RPMI8226 (cell line): ENCODE data around the gene EXT2.

Experiments used
- DNase-seq: peaks from one replicate; pipeline ENCODE4 v3.0.0-alpha.2; 2015

EXT2 gene

DNA sequence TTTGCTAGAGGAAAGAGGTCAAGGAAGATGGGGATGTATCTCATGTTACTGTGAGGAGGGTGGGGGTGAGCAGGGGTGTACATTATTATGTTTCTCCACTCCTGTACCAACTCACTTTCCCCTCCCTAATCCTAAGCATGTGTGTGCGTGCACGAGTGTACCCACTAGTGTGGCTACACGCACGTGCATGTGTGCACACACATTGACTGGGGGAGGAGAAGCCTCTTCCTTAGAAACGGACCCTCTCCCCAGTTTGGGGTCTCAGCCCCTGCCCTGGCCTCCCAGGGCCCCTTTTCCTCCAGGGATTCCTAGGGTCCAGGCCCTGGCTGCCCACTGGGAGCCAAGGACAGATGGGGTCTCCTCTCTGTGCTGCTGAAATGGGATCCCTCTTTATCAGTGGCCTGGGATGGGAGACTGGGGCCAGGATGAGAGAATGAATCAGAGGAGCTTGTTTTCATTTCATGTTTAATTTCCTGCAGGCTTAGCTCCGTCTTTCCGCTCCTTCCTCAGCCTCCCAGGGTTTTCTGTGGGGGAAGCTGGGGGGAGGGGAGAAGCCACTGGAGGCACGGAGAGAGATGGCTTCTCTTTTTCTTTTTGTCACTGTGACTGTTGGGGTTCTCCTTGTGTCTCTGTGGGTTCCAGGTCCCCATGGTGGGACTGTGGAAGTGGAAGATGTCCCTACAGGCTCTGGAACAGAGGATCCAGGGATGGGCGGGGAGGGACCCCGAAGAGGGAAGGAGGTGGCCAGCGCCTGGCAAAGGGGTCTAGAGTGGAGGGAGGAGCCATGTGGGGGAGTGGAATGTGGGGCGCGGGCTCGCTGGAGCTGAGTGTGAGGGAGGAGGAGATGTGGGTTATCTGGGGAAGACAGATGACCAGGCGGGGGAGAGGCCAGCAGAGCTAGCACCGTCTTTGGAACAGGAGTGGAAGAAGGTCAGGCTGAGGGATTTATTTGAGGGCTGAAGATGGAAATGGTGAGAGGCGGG lies 174.2 kb downstream of the EXT2 start:
- DNase-seq: no peak

DNA sequence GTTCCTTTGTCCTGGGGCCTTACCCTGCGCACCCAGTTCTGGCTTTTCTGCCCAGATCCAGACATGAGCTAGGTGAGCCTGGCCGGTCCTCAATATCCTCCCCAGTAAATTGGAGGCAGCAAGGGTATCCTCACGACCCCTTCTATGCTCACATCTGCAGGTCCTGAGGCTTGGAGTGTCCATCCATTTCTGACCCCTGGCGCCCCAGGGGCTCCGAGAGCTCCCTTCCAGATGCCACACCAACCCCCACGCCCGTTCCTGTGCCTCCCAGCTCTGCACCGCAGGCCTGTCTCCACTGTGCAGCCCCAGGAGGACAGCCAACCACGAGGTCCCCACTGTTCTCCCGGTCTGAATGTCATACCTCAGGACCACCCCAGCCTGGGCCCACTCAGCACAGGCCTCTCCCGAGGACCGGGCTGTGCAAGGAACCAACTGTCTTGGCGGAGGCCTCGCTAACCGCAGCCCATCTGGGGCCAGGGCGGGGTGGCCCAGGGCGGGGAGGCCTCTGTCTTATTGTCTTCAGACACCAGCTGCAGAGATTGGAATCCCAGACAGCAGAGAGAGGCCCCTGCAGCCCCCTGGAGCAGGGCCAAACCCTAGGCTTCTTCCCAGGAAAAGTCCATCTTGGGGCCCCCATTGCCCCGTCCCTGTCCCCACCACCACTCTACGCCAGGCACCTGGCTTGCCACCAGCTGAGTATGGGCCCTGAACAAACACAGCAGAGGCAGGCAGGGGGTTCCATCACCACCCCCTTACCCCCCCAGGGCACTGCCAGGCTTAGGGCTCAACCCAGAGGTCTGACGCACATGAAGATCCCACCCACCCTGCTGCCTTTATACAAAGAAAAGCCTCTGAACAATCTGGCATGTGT lies 175.2 kb downstream of the EXT2 start:
- DNase-seq: peak; percentile 33

DNA sequence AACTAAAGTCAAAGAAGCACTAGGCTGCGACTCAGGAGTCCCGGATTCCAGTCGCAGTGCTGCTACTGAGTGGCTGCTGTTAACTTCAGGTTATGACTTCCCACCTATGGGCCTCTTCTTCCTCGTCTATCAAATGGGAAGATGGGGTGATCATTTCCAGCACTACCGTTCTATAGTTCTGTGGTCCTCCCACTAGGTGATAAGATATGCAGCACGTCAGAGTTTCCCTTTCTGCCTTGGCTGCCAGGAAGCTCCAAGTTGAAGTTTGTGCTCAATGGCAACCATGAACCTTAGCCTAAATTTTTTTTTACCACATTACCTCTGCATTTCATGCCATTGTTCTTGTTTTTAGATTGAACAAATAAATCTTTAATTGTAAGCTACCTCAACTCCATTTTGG lies 175.8 kb downstream of the EXT2 start:
- no peak for DNase-seq

DNA sequence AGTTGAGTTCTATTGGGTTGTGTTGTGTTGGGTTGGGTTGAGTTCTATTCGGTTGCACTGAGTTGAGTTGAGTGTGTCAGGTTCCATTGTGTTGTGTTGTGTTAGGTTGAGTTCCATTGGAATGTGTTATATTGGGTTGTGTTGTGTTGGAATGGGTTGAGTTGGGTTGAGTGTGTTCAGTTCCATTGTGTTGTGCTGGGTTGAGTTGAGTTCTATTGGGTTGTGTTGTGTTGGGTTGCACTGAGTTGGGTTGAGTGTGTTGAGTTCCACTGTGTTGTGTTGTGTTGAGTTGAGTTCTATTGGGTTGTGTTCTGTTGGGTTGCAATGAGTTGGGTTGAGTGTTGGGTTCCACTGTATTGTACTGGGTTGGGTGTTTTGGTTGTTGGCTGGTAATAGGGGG lies 178.9 kb downstream of the EXT2 start:
- no peak for DNase-seq

DNA sequence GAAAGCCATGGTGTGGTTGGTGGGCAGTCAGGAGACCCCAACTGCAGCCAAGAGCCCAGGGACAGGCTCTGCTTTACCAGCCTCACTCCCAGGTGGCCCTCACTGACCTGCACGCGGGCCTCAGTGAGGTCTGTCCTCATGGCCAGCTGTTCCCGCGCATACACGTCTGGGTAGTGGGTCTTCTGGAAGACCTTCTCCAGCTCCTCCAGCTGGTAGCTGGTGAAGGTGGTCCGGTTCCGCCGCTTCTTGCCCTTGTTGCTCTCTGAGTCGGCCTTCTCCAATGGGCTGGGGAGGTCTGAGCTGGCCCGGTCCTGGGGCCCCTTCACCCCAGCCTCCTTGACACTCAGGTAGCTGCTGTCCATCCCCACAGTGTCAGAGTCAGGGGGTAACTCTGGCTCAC lies 179.8 kb downstream of the EXT2 start:
- DNase-seq: no peak

DNA sequence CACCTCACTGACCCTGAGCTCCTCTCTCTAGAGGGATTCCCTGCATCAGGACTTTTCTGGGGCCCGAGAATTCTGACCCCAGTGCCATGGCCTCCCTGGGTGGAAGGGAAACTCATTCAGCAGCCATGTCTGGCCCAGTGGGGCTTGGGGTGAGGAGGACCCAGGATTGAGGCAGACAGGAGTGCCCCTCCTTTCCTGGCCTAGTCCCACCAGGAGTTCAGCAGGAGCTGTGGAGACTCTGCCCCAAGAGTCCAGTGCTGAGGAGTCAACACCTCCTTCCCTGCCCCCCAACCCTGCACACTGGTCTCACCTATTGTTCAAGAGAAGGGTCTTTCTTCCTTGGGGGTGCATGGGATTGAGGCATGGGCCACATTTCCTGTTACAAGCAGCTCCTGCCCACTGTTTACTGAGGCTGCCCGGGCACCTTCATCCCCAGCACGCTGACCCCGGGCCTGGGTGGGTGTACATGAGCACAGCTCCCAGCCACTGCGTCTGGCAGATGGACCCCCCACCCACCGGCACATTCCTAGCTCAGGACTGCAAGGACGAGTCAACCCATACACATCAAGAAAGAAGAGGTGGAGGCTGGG lies 180.6 kb downstream of the EXT2 start:
- no peak for DNase-seq

DNA sequence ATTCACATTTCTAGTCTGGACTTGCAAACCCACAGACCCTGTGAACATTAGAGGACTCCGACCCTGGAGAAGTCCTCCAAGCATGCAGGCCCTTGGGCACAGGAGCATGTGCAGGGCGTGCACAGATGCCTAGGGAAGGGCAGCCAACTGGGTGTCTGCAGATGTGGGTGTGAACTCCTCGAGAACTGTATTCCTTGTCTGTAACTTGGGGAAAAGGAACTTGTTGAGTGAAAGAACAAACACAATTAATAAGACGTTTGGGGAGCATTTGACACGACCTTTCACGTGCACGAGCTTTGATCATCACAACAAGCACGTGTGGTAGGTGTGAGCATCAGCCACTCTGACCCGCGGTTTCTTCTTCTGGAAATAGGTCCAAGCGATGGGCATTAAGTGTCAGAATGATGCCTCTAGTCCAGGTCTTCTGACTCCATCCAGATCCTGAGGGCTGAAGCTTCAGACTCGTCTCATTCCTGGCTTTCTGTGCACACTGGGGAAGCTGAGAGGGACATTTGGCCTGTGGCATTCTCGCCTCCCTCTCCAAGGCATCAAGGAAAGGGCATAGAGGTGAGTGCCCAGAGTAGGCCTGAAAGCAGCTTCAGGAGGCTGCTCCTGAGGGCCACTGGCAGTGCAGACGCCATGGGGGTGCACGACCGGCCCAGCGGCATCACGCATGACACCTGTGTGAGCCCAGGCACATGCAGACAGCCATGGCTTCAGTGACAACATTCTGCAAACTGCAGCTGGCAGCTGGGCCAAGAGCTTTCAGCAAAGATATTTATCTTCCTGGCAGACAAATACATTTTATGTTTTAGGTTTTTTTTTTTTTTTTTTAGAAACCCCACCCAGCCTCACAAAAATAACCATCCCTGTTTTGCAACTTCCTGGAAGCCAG lies 182.0 kb downstream of the EXT2 start:
- peak; percentile 23 for DNase-seq

DNA sequence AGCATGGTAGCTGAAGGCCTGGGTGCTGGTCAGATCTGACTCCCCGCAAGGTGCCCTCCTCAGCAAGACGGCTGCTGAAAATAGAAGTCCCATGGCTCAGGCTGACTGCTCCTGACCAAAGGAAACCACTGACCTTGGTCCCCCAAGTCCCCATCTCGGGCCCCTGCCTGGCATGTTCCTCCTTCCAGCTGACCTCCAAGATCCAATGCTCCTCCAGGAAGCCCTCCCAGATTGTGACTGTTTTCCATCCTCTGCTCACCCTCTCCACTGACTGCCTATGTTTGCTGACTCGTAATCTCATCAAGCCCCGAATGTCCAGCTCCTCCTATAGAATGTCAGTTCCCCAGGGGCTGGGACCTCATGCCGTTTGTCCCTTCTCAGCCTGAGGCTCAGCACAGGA lies 184.0 kb downstream of the EXT2 start:
- no peak for DNase-seq

DNA sequence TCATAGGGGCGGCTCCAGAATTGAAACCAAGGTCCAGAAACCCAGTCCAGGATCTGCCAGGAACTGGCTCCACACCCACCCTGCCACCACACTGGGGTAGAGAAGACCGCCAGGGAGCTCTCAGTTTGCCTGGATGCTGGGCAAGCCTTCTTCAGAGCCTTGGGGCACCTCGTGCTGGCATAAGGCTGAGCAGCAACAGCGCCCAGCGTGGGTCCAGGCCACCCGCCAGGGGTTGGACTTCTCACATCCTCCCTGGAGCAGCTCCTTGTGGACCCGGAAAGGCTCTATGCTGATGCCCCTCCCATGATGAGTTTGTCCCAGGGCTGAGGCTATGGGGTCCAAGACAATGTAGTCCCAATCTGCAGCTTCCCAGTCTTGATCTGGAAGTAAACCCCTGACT lies 184.8 kb downstream of the EXT2 start:
- no peak for DNase-seq

DNA sequence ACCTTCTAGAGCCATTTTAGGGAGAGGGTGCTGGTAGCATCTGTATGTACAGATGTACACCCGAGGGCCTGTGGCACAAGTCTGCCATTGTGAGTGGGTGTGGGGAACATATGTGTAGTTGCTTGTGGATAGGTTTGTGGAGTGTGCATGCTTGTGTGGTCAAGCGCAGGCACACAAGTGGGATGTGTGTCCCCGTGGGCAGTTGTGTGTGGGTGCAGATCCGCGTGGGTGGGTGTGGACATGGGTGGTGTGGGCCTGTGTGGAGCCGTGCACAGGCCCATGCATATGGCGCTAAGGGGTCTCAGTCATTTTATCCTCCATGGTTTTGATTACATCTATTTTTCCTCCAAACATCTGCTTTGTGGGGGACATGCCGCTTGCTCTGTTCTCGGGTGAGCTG lies 185.7 kb downstream of the EXT2 start:
- DNase-seq: no peak

DNA sequence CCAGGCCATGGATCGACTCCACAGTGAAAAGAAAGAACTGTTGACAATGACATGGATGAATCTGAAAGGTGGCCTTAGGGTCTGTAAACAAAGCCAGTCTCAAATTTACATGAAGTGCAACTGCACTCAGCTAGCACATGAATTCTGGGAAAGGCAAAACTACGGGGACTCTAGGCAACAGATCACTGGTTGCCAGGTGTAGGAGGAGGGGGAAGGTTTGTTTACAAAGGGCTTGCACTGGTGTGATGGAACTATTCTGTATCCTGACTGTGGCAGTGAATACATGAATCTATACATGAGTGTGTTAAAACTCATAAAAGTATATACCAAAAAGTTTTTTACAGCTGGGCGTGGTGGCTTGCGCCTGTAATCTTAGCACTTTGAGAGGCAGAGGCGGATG lies 187.1 kb downstream of the EXT2 start:
- DNase-seq: no peak

DNA sequence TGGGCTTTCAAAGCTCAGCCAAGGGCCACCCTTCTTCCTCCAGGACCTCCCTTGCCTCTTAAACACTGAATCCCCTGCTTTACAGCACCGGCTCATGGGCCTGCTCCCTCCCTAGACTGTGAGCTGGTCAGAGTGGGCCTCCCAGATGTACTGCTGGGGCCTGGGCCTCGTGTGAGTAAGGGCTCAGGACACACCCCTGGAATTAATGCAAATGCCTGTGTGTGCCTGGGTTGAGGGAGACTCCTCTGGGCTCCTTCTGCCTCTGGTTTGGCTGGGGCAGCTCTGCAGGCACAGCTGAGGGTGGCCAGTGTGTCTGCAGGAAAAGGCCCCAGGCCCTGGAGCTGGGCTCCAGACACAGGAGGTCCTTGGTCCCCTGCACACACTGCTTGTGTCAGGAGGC lies 190.3 kb downstream of the EXT2 start:
- no peak for DNase-seq

DNA sequence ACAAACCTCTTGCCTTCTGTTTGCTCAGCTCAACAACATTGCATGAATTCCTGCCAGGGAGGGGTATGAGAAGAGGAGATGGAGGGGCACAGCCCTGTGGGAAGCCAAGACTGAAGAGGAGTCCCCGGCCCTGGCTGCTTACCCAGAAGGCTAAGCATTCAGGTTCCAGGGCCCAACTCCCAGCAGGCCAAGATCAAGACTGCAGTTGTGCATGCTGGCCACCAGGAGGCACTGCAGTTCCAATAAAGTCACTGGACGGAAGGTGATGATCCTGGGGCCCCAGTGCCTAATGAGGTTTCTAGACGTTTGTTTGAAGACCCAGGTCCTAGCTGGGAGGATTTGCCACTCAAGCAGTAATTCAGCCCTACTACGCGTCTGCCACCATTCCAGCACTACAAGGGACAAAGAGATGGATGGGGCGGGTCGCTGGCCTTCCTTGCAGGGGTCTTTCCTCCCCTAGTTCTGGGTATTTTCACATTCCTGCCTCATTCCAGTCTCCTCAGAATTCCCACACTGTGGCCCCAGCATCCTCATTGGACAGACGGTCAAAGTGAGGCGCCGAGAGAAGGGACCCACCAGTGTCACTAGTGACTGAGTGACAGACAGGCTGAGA lies 190.9 kb downstream of the EXT2 start:
- peak; percentile 57 for DNase-seq

DNA sequence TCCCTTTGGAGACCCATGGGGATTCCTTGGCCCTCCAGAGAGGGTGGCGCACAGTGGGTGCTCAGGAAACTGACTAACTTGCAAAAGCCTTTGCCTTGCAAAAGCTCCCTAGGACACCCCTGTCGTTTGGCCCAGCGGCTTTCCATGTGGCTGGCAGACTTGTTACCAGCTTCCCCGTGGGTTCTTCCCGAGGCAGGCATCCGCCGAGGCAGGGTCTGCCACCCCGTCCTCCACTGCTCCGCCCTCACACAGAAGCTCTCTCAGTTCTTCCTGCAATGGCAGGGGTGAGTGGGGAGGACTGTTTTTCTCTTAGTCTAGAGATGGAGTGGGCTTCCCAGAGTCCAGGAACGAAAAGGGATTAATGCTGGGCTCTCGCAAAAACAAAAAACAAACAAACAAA lies 191.4 kb downstream of the EXT2 start:
- DNase-seq: no peak

DNA sequence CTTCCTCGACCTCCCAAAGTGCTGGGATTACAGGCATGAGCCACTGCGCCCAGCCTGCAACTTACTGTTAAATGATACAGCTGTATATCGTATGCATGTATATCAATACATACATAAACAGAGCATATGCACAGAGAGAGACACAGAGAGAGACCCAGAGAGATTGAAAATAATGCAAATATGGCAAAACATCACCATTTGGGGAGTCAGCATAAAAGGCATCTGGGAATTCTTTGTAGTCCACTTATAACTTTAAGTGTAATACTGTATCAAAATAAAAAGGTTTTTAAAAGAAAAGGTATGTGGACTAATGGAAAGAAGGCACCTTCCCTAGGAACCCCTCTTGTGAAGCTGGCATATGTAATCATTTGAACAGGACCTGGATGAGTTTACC lies 192.7 kb downstream of the EXT2 start:
- no peak for DNase-seq

DNA sequence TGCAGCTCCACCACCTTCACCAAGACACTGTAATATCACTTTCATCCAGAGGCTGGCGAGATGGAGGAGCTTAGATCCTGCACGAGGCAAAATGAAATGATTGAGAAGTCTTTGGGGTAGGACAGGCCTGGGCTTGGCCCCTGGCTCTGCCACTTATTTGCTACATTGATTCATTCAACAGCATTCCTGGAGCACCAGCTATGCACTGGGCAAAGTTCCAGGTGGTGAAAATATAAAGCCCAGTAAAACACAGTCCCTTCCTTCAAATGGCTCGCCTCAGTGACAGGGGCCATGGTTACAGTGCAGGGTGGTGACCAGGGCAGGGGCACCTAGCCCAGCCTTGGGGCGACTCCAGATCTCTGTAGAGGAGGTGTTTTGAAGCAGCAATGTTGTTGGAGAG lies 194.7 kb downstream of the EXT2 start:
- DNase-seq: no peak
